Erythroblast (primary cell): ENCODE measurements around the gene WDFY4.

Source experiments
- GATA1 ChIP-seq: IDR thresholded peaks from 2 replicates; pipeline ENCODE4 v1.6.1; 2011; ENCODE audit warnings: low read depth, mild to moderate bottlenecking, control low read depth, low read length, moderate library complexity
- POLR2A ChIP-seq: IDR thresholded peaks from 2 replicates; pipeline ENCODE4 v1.6.1; 2011; ENCODE audit warnings: mild to moderate bottlenecking, low read length

GRCh38 chr10:48727866-48728265, 43.2 kb downstream of the WDFY4 start:
- no peak for TF ChIP-seq POLR2A
- TF ChIP-seq GATA1: no peak
